ENCODE results near the gene DNAI2. TPM values are rescaled to one million over a fixed set of nuclear protein-coding genes. Genes with fewer than 3 reads are reported as not detected.

Gene DNAI2
- total RNA-seq, 2 experiments from 2014 or later: 0.45 to 0.47 TPM

- intact Hi-C loops (cut with micrococcal nuclease): no loop called here
- H3K4me3 Mint-ChIP-seq: no peak overlapping the region
- DNase-seq (no peak), ATAC-seq (no peak)
- ChIA-PET CTCF (no interaction called here), POLR2A (no interaction called here)
- H3K27ac Mint-ChIP-seq: no peak overlapping the region
- H3K27me3 Mint-ChIP-seq: peaks cover 2% of the 10 kb centered on the region
- H3K36me3 Mint-ChIP-seq (ENCODE audit: low read depth): no peaks in the 10 kb centered on the region
- no peaks in the 10 kb centered on the region for H3K9me3 Mint-ChIP-seq
- TF ChIP-seq, protein P1, sequence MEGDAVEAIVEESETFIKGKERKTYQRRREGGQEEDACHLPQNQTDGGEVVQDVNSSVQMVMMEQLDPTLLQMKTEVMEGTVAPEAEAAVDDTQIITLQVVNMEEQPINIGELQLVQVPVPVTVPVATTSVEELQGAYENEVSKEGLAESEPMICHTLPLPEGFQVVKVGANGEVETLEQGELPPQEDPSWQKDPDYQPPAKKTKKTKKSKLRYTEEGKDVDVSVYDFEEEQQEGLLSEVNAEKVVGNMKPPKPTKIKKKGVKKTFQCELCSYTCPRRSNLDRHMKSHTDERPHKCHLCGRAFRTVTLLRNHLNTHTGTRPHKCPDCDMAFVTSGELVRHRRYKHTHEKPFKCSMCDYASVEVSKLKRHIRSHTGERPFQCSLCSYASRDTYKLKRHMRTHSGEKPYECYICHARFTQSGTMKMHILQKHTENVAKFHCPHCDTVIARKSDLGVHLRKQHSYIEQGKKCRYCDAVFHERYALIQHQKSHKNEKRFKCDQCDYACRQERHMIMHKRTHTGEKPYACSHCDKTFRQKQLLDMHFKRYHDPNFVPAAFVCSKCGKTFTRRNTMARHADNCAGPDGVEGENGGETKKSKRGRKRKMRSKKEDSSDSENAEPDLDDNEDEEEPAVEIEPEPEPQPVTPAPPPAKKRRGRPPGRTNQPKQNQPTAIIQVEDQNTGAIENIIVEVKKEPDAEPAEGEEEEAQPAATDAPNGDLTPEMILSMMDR (IDR thresholded peaks at IDR 0.05): no peak
- no peaks in the 10 kb centered on the region for H3K4me1 Mint-ChIP-seq (ENCODE audit: low read depth)
Observed at GRCh38 chr17:74344658-74345057, 70.6 kb downstream of the DNAI2 start.

- intact Hi-C loops (cut with micrococcal nuclease): no loop called here
- H3K27ac Mint-ChIP-seq: no peak overlapping the region
- H3K4me1 Mint-ChIP-seq (ENCODE audit: low read depth): no peaks in the 10 kb centered on the region
- H3K9me3 Mint-ChIP-seq: no peaks in the 10 kb centered on the region
- H3K4me3 Mint-ChIP-seq: no peak overlapping the region
- DNase-seq (no peak), ATAC-seq (no peak)
- no peaks in the 10 kb centered on the region for H3K36me3 Mint-ChIP-seq (ENCODE audit: low read depth)
- CTCF ChIA-PET: no interaction called here
- TF ChIP-seq, protein P1 (IDR thresholded peaks at IDR 0.05): no peak
- POLR2A ChIA-PET: no interaction called here
- H3K27me3 Mint-ChIP-seq: peaks cover 3% of the 10 kb centered on the region
Observed at GRCh38 chr17:74345433-74346241, 71.6 kb downstream of the DNAI2 start.

DNA sequence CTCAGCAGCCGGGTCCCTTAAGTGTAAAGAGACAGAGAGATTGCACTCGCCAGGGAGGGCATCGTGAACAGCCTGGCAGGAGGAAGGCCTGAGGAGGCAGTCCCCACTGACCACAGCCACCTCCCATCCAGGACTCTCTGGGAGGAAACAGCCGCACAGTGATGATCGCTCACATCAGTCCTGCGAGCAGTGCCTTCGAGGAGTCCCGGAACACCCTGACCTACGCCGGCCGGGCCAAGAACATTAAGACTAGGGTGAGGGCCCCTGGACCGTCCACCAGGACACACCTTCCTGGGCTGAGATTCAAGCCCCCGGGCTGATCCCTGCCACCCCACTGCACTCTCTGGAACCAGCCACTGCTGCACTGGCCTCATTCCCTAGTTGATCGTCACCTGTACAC lies 73.6 kb downstream of the DNAI2 start:
- POLR2A ChIA-PET: interaction anchor here (0.6 kb wide), 1 partner anchor 128 kb away, joined by 3 read pairs; no protein-coding TSS in a partner anchor

GRCh38 chr17:74349120-74349519 lies 75.1 kb downstream of the DNAI2 start:
- DNase-seq: no peak
- ChIA-PET POLR2A (no interaction called here), CTCF (interaction anchor here (1.5 to 2.3 kb wide), 3 partner anchors 11 to 46 kb away, joined by 3 to 13 read pairs (median 4); no protein-coding TSS in a partner anchor)
- intact Hi-C loops (cut with micrococcal nuclease): no loop called here
- Mint-ChIP-seq H3K4me3 (no peak overlapping the region), H3K36me3 (ENCODE audit: low read depth) (no peaks in the 10 kb centered on the region), H3K4me1 (ENCODE audit: low read depth) (peaks cover 5% of the 10 kb centered on the region), H3K27ac (no peak overlapping the region), H3K27me3 (peaks cover 26% of the 10 kb centered on the region), H3K9me3 (no peaks in the 10 kb centered on the region)
- ATAC-seq: no peak
- TF ChIP-seq, protein P1 (IDR thresholded peaks at IDR 0.05): no peak

More for the DNA sequence above, 73.6 kb downstream of the DNAI2 start:
- ATAC-seq (no peak), DNase-seq (no peak)
- no peaks in the 10 kb centered on the region for H3K4me1 Mint-ChIP-seq (ENCODE audit: low read depth)
- intact Hi-C loops (cut with micrococcal nuclease): no loop called here
- H3K9me3 Mint-ChIP-seq: no peaks in the 10 kb centered on the region
- H3K27ac Mint-ChIP-seq: no peak overlapping the region
- no peak overlapping the region for H3K4me3 Mint-ChIP-seq
- TF ChIP-seq, protein P1 (IDR thresholded peaks at IDR 0.05): no peak
- CTCF ChIA-PET: interaction anchor here (0.9 to 1.6 kb wide), 3 partner anchors 10 to 46 kb away, joined by 3 to 6 read pairs (median 3); partner anchors contain the start of gene GPR142
- H3K27me3 Mint-ChIP-seq: peaks cover 13% of the 10 kb centered on the region
- no peaks in the 10 kb centered on the region for H3K36me3 Mint-ChIP-seq (ENCODE audit: low read depth)

- Mint-ChIP-seq H3K27ac (no peak overlapping the region), H3K36me3 (ENCODE audit: low read depth) (no peaks in the 10 kb centered on the region), H3K27me3 (peaks cover 37% of the 10 kb centered on the region), H3K9me3 (no peaks in the 10 kb centered on the region), H3K4me1 (ENCODE audit: low read depth) (peaks cover 6% of the 10 kb centered on the region), H3K4me3 (no peak overlapping the region)
- ChIA-PET CTCF (interaction anchor here (0.6 to 2.3 kb wide), 6 partner anchors 10 to 55 kb away, joined by 3 to 13 read pairs (median 3); no protein-coding TSS in a partner anchor), POLR2A (no interaction called here)
- TF ChIP-seq, protein P1 (IDR thresholded peaks at IDR 0.05): no peak
- ATAC-seq (no peak), DNase-seq (no peak)
- intact Hi-C loops (cut with micrococcal nuclease): loop anchor here (5.0 to 10.0 kb wide), 2 partner anchors 48 to 136 kb away; partner anchors contain the start of gene TTYH2
Observed at GRCh38 chr17:74350486-74350885, 76.5 kb downstream of the DNAI2 start.
